Measurements from ENCODE around the gene ZNF284.

The ZNF284 gene

DNA sequence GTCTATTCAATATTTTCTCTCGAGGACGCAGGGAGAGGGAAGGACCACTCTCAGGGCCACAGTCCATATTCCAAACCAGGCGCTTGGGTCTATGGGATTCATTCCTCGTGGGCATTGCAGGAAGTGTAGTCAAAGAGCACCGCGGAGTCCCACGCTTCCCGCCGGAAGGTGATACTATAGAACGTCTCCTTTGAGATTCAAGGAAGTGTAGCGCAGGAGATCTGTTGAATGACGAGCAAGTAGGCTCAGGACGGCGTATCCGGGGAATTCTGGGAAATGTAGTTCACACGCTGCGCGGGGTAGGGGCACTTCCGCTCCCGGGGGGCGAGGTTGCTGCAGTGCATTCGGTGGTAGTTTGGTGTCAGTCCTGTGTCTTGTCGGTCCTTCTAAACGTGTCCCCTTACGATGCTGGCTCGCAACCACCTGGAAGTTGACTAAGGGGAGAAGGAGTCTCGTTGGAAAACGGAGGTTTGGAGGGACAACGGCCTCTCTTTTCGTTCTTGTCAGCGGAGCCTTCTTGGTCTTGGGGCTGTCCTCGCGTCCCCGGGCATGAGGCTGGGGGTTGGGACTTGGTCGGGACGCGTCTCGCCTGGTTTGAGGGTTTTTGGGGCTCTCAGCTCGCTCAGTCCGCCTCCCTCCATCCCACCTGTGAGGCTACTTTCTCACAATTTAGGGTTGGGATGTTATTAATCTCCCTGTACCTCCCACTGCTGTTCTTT, at the start of gene ZNF284:
Gene ZNF284 (plus strand): TSS at position 336 of the 719 bp plus-strand sequence. CDS start 4,231 bp downstream, outside the sequence.
- peak; percentile 92 for DNase-seq (ENCODE audit: low read depth)

DNA sequence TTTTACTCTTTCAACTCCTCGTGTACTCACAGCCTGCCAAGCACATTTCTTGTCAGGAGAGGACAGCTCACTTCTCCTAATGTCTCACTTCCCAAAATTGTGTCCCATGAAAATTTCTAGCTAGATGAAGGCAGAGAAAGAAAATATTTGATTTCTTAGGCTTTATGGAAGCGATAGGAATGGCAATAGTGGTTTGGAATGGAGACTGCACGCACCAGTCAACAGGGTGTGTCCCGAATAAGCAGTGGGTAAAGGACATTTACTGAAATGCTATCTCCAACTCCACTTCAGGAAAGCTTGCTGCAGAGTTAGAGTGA, 47.1 kb upstream of the ZNF284 start:
- peak; percentile 1 for DNase-seq (ENCODE audit: low read depth)

DNA sequence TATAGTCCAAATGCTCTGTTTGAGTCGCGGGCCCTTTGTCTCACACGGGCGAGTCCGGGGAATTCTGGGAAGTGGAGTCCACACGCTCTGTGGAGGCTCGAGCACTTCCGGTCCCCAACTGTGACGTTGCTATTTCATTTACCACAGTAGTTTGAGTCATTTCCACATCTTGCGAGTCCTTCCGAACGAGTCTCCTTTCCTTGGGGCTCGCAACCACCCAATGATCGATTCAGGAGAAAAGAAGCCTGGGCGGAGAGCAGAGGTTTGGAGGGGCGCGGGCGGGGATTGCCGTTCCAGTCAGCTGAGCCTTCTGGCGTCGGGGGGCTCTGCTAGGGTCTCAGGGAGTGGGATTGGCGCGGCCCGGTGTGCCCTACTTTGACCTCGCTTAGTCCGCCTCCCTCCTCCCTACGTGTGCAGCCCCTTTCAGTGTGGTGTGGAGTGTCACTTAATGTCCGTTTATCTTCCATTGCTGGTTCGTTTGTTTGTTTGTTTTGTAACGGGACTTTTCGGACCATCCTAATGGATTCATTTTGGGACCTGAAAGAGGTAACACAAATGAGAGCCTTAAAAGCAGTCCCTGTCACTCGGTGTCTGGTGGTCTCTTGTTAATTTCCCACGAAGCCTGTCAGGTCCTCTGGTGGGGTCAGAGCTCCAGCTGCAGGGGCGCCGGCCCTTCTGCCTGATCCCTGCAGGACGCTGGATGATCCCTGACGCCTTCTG, 46.6 kb upstream of the ZNF284 start, which contains the start of gene ZNF222:
Gene ZNF222 (plus strand): TSS at position 163 of the 720 bp plus-strand sequence. CDS start 58 bp downstream, at position 221.
- DNase-seq (ENCODE audit: low read depth): peak; percentile 90

DNA sequence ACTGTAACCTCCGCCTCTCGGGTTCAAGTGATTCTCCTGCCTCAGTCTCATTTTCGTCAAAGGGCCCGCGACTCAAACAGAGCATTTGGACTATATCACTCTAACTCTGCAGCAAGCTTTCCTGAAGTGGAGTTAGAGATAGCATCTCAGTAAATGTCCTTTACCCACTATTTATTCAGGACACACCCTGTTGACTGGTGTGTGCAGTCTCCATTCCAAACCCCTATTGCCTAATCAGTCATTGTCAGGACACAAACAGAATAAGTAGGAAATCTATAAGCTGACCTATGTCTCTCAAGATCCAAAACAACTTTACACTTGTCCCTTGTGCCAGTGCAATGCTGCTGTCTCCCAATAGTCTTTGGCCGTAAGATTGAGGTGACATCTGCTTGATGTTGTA, 45.3 kb upstream of the ZNF284 start:
- no peak for DNase-seq (ENCODE audit: low read depth)

DNA sequence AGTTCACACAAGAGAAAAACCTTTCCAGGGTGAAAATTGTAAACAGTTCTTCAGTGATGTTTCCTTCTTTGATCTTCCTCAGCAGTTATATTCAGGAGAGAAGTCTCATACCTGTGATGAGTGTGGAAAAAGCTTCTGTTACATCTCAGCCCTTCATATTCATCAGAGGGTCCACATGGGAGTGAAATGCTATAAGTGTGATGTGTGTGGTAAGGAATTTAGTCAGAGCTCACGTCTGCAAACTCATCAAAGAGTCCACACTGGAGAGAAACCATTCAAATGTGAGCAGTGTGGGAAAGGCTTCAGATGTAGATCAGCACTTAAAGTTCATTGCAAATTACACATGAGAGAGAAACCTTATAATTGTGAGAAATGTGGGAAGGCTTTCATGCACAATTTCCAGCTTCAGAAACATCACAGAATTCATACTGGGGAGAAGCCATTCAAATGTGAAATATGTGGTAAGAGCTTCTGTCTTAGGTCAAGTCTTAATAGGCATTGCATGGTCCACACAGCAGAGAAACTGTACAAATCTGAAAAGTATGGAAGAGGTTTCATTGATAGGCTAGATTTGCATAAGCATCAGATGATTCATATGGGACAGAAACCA, 39.9 kb upstream of the ZNF284 start:
- peak; percentile 8 for DNase-seq (ENCODE audit: low read depth)

DNA sequence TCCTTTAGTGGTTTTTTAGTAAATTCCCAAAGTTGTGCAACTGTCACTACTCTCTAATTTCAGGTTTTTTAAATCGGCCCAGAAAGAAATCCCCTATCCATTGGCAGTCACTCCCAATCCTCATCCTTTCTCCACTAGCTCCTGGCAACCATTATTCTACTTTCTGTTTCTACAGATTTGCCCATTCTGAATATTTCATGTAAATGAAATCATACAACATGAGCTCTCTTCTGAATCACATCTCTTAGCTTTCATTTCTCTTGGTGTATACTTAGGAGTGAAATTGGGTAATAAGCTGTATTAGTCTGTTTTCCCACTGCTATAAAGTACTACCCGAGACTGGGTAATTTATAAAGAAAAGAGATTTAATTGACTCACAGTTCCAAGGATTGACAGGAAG, 29.8 kb upstream of the ZNF284 start:
- no peak for DNase-seq (ENCODE audit: low read depth)

DNA sequence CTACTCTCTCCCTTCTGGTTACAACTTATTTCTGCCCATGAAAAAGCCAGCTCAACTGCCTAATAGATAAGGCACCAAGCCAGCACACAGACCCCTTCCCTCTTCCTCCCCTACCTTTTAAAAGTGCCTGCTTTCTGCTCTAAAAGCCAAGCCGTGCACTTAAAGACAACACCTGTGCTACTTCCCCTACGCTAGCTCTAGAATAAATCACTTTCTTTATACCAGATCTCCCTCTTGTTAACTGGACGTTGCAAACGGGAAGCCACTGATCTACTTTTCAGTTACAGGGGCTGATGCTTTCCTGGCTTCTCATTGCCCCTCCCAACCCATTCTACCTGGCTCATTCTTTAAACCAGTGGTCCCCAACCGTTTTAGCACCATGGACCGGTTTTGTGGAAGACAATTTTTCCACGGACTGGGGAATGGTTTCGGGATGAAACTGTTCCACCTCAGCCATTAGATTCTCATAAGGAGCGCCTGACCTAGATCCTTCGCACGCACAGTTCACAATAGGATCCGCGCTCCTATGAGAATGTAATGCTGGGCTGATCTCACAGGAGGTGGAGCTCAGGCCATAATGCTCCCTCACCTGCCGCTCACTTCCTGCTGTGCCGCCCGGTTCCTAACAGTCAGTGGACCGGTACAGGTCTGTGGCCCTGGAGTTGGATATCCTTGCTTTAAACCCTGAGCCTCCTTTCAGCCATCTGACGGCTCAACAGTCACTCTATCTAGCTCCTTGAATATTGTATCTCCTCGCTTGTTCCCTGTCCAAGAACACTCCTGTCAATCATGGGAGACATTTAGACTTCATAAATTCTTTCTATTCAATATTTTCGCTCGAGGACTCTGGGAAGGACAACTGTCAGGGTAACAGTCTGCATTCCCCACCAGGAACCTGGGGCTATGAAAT, 21.0 kb upstream of the ZNF284 start:
- peak; percentile 2 for DNase-seq (ENCODE audit: low read depth)

DNA sequence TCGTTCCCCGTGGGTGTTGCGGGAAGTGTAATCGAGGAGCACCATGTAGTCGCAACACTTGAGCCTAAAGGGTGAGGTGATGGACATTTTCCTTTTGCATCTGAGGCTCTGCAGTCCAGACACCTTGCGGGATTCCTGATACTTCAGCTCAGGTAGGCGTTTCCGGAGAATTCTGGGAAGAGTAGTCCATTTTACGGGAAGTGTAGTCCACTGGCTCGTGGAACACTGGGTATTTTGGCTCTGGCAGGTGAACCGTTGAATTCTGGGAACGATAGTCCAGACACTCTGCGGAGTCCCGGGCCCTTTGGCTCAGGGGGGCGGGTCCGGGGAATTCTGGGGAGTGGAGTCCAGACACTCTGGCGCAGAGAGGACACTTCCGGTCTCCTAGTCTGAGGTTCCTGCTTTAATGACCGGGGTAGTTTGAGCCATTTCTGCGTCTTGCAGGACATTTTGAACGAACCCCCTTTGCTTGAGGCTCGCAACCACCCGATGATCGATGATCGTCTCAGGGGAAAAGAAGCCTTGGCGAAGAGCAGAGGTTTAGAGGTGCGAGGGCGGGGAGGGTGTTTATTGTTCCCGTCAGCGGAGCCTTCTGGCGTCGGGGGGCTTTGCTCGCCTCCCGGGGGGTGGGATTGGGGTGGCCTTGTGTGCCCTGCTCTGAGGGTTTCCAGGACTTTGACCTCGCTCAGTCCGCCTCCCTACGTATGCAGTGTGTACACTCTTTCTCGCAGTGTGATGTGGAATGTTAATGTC, 20.1 kb upstream of the ZNF284 start, which contains the start of gene ZNF223:
Gene ZNF223 (plus strand): TSS at position 387 of the 753 bp plus-strand sequence. CDS start 3,141 bp downstream, outside the sequence.
- DNase-seq (ENCODE audit: low read depth): peak; percentile 94

DNA sequence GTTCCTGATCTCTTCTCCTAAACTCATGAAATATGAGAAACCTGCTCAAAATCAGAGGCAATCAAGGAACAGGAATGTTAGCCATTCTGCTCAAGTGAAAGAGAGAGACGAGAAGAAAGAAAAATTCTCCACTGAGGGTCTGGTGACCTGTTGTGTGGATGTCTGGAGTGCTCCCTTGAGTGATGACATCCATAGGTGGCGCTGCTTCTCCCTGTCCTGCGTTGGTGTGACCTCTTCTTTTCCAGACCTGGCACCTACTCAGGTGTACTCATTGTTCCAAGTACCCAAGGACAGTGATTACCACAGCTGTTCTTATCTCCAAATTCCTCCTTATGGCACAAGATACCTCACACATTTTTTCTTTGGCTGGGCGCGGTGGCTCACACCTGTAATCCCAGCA, 16.1 kb upstream of the ZNF284 start:
- no peak for DNase-seq (ENCODE audit: low read depth)

DNA sequence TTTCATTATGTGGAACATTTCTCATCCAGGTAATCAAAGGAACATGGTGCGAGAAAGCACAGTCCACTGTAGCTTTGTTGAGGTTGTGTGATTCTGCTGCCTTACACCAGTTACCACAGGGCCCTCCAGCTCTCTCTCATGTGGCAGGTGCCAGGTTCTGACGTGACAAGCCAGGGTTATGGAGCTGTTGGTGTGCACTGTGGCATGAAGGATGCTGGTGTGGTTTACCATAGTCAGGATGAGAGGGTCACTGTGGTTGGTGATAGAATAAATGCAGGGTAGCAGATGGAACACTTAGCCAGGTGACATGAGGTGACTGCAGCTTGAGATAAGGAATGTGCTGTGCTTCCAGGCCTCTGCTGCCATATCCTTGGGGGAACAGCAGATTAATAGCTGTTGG, 12.7 kb upstream of the ZNF284 start:
- DNase-seq (ENCODE audit: low read depth): no peak

DNA sequence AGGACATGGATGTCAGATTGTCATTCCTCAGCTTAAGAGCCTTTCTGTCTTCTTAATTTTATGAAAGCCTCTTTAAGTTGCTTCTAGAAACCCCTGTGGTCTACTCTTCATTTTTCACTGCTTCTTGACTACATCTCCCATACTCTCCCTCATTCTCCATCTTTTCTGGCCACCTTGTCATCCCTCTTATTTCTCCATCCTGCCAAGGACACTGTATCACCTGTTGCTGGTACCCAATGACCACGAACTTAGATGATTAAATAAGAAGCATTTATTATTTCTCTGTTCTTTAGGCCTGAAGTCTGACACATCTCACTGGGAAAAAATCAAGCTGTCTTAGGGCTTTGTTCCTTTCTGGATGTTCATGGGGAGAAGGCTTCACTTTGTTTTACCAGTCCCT, 10.9 kb upstream of the ZNF284 start:
- DNase-seq (ENCODE audit: low read depth): no peak

DNA sequence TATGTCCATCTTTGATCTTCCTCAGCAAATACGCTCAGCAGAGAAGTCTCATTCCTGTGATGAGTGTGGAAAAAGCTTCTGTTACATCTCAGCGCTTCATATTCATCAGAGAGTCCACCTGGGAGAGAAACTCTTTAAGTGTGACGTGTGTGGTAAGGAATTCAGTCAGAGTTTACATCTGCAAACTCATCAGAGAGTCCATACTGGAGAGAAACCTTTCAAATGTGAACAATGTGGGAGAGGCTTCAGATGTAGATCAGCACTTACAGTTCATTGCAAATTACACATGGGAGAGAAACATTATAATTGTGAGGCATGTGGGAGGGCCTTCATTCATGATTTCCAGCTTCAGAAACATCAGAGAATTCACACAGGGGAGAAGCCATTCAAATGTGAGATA, 5.7 kb upstream of the ZNF284 start:
- DNase-seq (ENCODE audit: low read depth): no peak

DNA sequence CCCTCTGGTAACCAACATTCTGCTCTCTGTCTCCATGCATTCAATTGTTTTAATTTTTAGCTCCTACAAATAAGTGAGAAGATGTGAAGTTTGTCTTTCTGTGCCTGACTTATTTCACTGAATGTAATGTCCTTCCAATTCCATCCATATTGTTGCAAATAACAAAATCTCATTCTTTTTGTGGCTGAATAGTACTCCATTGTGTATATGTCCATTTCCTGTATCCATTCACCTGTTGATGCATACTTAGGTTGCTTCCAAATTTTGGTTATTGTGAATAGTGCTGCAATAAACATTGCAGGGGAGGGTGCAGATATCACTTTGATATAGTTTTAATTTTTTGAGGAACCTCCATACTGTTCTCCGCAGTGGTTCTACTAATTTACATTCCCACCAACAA, 2.5 kb upstream of the ZNF284 start:
- no peak for DNase-seq (ENCODE audit: low read depth)

DNA sequence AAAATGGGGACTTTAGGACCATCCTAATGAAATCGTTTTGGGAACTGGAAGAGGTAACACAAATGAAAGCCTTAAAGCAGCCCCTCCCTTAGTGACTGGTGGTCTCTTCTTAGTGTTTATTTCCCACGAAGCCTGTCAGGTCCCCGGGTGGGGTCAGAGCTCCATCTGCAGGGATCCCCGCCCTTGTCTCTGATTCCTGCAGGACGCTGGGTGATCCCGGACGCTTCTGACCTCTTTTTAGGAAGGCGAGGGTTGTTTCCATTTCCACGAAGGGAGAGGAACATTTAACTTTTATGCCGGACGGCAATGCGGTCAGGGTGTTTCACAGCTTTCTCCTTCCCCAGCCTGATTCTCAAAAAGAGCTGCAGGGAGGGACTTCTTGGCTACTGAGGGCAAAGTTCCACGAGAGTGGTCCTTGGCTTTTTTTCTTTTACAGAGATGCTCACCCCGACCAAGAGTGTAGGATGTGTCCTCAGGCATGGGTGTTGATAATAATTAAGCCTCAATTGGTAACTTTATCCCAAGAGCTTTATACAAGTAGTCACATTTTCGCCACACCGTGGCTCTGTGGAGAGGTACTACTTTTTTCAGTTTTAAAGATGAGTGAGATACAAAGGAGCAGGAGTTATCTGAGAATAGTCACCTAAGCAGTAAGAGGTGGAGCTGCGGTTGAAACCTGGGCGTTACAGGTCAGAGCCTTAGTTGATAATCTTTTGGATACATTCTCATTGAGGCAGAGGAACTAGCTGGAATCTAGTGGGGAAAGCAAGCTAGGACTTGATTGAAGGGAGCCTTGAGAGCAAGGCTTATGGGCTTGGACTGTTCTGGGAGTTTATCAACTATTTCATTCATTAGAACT, 813 bp downstream of the ZNF284 start:
- DNase-seq (ENCODE audit: low read depth): no peak

DNA sequence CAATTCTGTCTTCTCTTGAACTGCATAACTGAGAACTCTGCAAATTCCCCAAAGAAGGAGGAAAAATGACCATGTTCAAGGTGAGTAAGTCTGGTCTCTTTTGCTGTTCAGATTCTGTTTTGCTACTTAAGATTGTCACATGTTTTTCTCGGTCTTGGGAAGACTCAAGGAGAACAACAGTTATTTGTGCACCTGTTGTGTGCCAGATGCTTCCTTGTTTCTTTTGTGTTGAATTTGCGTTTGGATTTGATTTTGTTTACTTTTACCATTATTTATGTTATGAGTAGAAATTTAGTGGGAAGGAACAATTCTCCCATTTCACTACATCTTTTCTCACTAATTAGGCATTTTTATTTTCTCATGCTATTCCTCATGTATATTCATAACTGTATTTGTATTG, 4.4 kb downstream of the ZNF284 start:
- no peak for DNase-seq (ENCODE audit: low read depth)

DNA sequence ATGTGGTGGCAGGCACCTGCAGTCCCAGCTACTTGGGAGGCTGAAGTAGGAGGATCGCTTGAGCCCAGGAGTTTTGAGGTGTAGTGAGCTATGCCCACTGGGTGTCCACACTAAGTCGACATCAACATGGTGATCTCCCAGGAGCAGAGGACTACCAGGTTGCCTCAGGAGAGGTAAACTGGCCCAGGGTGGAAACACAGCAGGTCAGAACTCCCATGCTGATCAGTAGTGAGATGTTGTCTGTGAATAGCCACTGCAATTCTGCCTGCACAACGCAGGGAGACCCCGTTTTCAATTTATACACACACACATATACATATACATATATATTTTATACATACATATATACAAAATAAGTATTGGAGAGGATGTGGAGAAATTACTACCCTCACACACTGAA, 20.1 kb downstream of the ZNF284 start:
- no peak for DNase-seq (ENCODE audit: low read depth)

DNA sequence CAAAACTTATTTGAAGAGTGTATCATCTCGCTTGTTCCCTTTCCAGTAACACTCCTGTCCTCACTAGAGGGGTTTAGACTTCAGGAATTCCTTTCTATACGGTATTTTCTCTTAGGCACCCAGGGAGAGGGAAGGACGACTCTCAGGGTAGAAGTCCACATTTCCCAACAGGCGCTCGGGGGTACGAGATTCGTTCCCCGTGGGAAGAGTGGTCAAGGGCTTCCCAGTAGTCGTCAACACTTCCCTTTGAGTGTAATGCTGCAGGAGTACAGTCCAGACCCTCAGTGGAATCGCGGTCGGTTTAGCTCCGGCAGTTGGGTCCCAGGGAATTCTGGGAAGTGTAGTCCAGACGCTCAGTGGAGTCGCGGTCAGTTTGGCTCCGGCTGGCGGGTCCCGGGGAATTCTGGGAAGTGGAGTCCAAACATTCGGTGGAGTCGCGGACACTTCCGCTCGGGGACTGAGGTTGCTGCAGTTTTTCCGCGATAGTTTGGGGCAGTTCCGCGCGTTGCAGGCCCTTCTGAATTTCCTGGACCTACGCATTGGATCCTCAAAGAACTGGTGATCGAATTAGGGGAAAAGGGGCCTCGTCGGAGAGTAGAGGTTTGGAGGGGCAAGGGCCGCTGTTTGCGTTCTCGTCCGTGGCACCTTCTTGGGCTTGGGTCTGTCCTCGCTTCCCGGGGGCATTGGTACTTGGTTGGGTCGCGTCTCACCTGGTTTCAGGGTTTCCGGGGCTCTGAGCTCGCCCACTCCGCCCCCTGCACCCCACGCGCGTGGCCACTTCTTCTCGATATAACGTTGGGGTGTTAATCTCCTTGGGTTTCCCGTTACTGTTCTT, 22.2 kb downstream of the ZNF284 start, which contains the start of gene ZNF224:
Gene ZNF224 (plus strand): TSS at position 431 of the 835 bp plus-strand sequence. CDS start 3,513 bp downstream, outside the sequence.
- peak; percentile 88 for DNase-seq (ENCODE audit: low read depth)

DNA sequence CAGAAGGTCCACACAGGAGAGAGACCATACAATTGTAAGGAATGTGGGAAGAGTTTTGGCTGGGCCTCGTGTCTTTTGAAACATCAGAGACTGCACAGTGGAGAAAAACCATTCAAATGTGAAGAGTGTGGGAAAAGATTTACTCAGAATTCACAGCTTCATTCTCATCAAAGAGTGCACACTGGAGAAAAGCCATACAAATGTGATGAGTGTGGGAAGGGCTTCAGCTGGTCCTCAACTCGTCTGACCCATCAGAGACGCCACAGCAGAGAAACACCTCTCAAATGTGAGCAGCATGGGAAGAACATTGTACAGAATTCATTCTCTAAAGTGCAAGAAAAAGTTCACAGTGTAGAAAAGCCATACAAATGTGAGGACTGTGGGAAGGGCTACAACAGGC, 35.8 kb downstream of the ZNF284 start:
- DNase-seq (ENCODE audit: low read depth): no peak

DNA sequence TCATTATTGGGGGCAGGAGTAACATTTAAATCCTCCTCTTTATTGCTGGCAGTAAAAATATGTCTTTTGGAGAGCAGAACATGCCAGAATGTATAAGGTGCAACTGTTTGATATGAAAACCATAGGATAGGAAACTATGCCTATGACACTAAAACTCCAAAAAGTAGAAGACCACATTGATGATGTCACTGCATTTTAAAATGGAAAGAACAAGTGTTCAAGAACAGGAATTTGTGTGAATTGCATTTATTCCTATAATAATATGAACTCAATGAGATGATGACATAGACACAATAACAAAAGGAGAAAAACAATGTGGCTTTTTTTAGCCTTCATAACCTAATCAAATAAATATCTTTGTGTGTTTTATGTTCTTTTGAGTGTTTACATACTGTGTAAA, 37.5 kb downstream of the ZNF284 start:
- DNase-seq (ENCODE audit: low read depth): no peak

Data from amniotic epithelial cell (primary cell).